Stimulated activated naive CD8-positive, alpha-beta T cell treated with anti-CD3 and anti-CD28 coated beads, Interleukin-15, Interleukin-2, amounts not matched to agents 100 U/mL and 50 U/mL, for 24 hours (primary cell): ENCODE data around the gene AOC2.

Experiments used
- ATAC-seq: fragments of 150-1000 bp; cut with Tn5 transposase; one replicate; pipeline ENCODE4 v1.10.0; 2021
- DNase-seq: peaks from one replicate; pipeline ENCODE4 v3.0.0; 2021

The AOC2 gene, protein sequence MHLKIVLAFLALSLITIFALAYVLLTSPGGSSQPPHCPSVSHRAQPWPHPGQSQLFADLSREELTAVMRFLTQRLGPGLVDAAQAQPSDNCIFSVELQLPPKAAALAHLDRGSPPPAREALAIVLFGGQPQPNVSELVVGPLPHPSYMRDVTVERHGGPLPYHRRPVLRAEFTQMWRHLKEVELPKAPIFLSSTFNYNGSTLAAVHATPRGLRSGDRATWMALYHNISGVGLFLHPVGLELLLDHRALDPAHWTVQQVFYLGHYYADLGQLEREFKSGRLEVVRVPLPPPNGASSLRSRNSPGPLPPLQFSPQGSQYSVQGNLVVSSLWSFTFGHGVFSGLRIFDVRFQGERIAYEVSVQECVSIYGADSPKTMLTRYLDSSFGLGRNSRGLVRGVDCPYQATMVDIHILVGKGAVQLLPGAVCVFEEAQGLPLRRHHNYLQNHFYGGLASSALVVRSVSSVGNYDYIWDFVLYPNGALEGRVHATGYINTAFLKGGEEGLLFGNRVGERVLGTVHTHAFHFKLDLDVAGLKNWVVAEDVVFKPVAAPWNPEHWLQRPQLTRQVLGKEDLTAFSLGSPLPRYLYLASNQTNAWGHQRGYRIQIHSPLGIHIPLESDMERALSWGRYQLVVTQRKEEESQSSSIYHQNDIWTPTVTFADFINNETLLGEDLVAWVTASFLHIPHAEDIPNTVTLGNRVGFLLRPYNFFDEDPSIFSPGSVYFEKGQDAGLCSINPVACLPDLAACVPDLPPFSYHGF

DNA sequence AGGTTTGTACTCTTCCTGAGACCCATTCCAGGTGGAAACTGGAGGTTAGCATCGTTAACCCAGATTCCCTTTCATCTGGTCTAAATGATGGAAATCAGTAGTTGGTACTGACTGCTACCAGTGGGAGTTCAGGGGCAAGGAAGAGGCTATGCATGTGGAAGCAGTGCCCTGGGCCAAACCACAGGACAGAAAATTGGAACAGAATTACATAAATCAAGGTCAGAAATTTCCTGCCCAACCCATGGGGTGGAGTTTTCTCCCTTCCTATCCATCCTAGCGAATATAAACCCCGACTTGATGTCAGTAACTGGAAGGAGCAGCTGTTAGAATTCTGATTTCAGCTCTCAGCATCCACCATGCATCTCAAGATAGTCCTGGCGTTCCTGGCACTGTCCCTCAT, at the start of gene AOC2:
Gene AOC2, plus strand, starts transcription at position 310 of the 400 bp plus-strand sequence. Its CDS starts 47 bp downstream, at position 357.
- DNase-seq, result no peak
- no peak for ATAC-seq

DNA sequence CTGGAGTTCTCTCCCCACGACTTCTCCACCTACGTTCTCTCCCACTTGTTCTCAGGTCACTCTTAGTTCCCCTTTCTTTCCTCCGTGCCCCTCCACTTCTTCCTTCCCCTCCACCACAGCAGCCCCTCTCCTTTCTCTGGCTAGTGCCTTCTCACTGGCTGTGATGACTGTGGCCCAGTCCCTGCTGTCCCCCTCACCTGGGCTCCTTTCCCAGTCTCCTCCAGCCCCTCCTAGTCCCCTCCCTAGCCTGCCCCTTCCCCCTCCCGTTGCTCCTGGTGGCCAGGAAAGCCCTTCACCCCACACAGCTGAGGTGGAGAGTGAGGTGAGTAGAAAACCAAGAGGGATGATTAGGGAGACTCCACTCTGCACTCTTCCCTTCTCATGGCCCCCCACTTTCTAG, 49.3 kb upstream of the AOC2 start:
- ATAC-seq, result no peak
- no peak for DNase-seq

DNA sequence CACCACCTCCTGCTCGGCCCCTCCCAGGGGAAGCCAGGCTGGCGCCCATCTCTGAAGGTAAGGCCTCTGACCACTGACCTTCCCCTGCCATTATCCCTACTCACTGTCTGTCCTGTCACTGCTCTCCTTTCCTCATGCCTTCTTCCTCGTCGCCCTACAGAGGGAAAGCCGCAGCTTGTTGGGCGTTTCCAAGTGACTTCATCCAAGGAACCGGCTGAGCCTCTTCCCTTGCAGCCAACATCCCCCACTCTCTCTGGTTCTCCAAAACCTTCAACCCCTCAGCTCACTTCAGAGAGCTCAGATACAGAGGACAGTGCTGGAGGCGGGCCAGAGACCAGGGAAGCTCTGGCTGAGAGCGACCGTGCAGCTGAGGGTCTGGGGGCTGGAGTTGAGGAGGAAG, 48.9 kb upstream of the AOC2 start:
- DNase-seq (no peak), ATAC-seq (no peak)

DNA sequence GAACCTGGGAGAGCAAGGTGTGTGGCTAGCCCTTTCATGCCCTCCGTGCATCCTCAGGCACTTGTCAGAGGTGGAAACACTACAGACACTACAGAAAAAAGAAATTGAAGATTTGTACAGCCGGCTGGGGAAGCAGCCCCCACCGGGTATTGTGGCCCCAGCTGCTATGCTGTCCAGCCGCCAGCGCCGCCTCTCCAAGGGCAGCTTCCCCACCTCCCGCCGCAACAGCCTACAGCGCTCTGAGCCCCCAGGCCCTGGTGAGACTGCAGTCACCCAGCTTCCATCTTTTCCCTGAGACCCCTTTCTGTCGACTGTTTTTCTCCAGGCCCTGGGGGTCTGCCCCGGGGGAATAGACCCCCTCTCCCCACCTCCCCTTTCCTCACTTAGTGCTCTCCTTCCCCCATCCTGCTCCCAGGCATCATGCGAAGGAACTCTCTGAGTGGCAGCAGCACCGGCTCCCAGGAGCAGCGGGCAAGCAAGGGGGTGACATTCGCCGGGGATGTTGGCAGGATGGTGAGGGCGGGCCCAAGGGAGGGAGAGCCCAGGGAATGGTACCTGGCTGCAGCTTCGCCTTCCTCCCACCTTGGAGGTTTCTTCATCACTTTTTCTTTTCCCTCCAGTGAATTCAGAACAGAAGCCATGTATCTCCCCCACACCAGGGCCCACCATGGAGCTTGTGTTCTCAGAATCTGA, 48.2 kb upstream of the AOC2 start:
- ATAC-seq, result no peak
- no peak for DNase-seq

DNA sequence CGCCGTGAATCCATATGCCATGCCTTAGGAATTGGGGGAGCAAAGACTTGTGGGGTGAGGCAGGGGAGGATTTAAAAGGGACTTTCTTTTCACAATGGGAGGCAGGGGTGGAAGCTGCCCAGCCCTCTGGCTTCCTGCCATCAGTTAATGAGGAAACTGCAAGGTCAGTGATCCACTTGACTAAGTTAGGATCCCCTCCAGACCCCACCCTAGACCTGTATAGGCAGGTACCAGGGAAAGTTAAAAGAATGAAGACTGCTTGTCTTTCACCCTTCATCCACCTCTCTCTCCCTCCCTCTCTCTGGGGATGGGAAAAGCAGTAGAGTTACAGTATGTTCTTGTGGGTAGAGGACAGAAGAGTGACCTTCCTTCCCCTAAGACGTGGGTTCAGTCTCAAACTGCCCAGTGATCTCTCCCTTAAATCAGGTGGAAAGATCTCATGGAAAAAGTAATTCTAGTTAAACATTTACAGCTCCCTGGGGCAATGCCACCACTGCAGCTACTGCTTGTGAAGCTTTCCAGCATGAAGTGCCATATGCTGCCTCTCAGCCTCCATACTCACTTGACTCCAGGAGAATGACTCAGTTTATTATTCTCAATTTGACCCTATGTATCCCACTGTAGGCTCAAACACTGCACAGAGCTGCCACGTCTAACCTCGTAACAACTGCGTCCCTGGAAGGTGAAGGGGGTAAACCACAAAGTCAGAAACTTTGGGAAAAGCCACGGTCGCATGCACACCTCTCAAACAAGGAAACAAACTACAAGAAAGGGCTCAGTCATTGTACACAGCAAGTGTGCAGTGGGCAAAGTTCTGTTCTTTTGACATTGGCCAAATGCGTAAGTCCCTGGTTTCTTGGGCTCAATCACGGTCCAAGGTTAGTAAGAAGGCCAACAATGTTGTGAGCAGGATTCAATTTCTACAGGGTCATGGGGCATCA, 47.0 kb upstream of the AOC2 start:
- DNase-seq (no peak), ATAC-seq (no peak)

DNA sequence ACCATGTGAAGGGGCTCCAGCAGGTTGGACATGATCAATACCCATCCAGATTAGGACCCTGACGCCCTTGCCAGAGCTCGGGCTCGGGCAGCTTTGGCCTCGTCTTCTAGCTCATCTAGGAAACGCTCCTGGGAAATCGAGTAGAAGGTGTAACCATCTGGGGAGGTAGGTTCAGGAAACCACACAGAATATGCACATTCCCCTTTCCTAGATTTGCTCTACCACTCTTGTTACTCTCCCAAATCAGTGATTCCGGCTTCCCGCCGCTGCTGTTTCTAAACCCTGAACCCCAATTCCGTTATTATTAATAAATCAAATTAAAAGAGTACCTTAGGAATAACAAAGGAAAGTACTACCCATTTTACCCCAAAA, 46.4 kb upstream of the AOC2 start:
- no peak for DNase-seq

DNA sequence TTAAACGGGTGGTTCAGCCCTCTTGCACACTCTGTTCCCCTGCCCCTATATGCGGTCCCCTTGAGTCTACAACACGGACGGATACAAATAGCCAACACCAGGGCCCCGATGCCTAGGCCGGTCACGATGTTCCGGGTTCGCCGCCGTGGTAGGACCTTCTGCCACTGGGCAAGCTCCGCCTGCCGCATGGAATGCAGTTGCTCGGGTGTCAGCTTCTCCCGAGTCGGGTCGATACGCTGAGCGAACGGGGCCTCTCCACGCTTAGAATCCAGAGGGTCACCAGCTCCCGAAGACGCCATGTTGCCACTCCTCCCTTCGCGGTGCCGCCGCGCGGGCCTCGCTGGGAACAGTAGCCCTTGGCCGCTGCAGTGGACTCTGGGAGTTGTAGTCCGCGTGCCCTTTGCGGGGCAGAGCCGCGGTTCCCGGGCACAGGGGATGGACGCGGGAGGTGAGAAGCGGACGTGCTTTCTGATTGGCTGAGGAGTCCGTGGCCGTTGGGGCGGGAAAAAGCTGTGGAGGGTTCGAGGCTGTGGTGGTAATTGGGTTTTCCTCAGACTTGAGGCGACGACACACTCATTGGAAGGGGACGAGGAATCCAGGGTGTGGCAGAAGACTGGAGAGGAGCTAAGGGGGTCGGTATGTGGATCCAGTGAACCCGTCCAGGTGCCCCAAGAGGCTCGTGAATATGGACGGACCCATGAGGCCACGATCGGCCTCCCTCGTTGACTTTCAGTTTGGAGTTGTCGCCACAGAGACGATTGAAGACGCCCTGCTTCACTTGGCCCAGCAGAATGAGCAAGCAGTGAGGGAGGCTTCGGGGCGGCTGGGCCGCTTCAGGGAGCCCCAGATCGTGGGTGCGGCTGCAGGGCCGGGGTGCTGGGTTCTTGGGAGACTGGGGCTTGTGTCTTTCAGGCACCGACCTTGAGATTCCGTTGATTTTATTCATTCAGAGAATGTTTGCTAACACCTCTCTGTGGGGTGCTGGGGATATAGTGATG, 45.7 kb upstream of the AOC2 start, which contains the start of the genes CNTD1 and COA3:
Gene CNTD1, plus strand, starts transcription at position 479 of the 998 bp plus-strand sequence. Its CDS starts 207 bp downstream, at position 686.
Gene COA3, minus strand, starts transcription at position 322 of the 998 bp plus-strand sequence. Its CDS starts 23 bp downstream, at position 299.
- ATAC-seq (peak; percentile 98), DNase-seq (peak; percentile 88)

More for the DNA sequence above, 46.4 kb upstream of the AOC2 start:
- no peak for ATAC-seq

DNA sequence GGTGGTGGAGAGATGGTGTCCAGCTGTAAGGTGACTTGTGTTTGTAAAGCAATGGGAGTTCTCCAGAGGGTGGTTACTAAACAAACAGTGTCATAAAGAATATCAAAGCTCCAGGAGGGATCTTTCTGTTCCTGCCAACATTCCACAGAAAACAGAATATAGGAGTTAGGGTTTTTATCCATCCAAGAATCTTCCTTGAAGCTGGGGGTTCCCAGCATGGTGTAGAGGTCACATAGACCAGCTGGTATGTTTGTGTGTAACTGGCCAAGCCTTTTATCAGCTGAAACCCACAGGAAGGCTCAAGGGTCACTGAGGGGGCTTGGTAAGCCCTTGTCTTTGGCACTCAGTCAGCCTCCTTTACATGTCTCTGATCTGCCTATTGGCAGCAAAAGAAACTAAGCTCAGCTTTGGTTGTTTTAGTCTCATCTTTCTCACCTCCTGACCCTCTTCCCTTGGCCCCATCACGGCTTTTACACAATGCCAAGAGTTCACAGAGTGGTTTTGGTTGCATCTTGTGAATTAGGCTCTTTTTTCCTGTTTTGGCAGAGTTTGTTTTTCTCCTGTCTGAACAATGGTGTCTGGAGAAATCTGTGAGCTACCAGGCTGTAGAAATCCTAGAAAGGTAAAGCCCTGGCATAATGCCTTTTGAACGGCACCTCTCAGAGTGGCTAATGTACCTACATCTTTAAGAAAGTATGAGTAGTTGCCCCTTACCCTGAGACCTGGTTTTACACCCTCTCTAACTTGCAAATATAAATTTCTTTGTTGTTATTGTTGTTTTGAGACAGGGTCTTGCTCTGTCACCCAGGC, 41.1 kb upstream of the AOC2 start:
- ATAC-seq, result no peak

DNA sequence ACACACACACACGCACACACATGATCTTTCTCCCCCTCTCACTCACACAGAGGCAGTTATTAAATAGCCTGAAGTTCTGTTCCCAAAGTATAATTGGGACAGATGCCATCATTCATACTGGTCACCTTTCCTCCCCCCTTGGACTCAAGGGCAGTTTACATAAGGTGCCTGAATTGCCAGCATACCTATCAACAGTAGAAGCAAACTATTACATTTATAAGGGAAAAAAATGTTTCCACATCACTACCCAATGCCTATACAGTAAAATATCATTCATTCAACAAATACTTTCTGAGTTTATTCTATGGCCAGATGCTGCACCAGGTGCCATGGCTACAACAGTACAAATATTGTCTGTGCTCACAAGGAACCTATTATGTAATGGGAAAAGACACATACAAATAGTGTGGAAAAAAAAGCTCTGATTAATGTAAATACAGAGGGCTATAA, 39.4 kb upstream of the AOC2 start:
- no peak for DNase-seq
- ATAC-seq, result no peak

More for the DNA sequence above, 41.1 kb upstream of the AOC2 start:
- DNase-seq, result no peak

DNA sequence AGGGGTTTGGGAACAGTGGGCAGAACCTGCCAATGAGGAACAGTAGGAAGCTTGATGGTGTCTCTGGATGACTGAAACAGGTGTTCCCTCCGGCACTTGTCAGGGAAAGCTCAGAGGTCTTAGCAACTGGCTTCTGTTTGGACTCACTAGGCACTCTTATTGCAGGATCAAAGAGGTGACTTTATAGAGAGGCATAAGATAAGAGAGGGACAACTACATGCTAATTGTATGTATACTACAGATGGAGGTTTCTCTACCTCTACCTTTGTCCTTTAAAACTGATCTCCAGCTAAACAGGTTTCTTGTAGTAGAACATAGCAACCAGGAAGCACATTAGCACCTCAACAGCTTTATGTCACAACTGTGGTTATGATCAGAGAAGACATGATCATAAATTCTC, 38.1 kb upstream of the AOC2 start:
- DNase-seq (no peak), ATAC-seq (no peak)

DNA sequence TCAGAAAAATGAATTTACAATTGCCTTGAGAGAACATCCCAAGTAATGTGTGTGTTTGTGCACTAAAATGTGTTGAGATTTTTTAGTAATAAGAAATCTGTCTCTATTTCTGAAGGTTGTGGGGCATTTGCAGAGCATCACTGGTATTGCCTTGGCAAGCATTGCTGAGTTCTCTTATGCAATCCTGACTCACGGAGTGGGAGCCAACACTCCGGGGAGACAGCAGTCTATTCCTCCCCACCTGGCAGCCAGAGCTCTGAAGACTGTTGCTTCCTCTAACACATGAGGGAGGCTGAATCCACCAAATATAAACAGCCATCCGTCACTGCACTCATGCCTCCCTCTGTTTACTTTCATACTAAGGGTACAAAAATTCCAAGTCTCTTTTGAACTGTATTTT, 35.1 kb upstream of the AOC2 start:
- ATAC-seq, result no peak
- no peak for DNase-seq

DNA sequence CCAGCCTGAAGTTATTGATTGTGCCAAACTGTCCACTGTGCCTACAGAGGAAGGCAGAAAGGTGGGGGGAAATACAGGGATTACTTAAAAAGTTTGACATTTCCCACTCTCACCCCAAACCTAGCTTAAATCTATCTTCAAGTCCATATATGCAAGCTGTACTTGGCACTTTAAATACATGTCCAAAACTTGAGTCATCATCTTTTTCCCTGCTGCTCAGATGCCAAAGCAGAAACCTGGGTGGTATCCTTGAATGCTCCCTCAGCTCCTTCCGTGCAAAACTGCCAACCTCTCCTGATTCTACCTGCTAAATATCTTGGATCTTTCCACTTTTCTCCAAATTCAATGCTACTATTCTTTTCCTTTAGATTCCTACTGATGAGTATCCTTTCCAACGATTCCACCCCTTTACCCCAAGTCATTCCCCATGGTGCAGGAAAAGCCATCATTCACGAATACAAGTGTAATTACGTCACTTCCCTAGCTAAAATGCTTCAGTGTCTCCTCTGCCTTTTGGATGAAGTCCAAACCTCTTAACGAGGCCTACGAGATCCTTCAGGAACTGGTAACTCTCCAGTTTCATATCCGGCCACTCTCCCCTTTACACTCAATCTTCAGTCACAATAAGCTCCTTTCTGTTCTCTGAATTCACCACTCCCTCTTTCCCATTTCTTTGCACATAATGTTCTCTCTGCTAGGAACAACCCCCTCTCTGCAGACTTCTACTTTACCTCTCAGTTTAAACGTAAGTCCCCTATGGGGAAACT, 29.6 kb upstream of the AOC2 start:
- no peak for DNase-seq
- ATAC-seq, result no peak

DNA sequence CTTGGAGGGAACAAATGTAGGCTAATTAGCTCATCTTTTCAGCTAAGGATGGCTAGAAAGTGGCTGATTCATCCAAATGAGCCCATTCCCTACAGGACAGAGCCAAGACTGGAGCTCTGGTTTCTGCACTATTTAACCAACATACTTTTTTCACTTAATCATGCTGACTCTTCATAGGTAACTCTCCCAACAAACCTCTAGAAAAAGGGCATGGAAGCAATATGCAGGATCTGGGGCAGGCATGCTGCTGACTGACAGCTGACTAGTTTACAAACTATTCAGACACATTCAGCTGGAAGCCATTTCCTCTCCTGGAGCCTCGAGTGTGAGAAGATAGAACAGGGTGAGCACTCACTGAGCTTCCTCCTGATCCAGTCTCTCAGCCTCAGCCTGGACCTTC, 26.5 kb upstream of the AOC2 start:
- no peak for DNase-seq
- ATAC-seq, result no peak

DNA sequence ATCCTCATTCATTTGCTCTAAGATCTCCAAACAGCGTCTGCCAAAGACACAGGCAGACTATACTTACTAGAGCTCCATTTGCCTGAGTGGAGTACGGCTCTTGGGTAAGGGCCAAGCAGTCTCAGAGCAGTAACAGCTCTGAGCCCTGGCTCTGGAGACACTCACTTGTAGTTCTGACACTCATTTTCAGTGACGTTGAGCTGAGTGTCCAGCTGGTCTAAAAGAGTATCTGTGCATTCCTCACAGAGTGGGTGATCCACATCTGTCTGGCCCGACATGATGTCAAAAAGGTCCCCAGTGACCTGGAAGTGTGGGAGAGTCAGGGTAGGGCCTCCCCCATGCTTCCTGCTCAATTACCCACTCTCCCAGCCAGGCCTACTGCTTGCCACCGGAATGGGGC, 26.0 kb upstream of the AOC2 start:
- no peak for DNase-seq
- no peak for ATAC-seq

DNA sequence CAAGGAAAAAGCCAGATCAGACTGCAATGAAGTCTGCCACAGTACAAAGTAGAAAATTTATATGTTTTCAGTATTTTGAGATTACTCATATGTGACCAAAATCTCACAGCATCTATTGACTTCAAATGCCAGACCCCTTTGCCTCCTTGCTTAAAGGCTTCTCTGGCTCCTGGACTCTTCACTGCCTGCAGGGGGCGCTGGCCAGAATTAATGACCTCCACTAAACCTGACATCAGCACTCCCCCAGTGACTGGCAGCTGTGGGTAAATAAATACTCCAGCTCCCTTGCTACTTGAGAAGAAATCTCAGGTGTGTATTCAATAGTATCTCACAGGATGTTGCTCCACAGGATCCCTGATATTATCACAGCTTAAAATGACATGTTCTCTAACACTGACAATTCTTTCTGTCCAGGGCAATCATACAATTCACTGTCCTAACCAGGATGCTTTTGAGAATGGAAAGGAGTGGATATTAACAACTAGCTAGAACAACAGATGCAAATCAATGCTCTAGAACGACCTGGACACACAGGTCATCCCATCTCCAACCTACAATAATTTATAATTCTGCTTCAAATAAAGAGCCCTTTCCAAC, 24.3 kb upstream of the AOC2 start:
- DNase-seq (peak; percentile 80), ATAC-seq (peak; percentile 42)

DNA sequence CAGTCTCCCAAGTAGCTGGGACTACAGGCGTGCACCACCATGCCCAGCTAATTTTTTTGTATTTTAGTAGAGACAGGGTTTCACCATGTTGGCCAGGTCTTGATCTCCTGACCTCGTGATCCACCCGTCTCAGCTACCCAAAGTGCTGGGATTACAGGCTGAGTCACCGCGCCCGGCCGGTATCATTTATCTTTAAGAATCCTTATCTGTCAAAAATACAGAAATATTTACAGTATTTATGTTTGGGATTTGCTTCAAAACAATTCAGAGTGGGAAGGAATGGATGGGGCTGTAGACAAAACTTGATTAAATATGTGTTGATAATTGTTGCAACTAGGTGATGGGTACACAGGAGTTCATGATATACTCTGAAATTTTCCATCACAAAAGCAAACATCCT, 23.2 kb upstream of the AOC2 start:
- no peak for ATAC-seq
- no peak for DNase-seq

DNA sequence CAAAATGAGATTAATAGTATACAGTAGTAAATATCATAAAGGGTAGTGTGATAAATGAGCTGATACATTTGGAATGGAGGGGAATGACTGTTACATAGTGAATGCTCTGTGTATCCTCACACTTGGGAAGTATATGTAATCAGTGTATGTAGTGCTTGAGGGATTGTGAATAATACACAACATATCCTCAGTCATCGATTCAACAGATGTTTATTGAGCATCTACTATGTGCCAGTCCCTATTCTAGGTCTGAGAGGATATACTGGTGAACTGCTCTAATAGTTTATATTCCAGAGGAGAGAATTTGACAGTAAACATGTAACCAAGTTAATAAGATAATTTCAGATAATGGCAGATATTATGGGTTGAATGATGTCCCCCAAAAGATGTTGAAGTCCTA, 16.9 kb upstream of the AOC2 start:
- no peak for ATAC-seq
- no peak for DNase-seq

DNA sequence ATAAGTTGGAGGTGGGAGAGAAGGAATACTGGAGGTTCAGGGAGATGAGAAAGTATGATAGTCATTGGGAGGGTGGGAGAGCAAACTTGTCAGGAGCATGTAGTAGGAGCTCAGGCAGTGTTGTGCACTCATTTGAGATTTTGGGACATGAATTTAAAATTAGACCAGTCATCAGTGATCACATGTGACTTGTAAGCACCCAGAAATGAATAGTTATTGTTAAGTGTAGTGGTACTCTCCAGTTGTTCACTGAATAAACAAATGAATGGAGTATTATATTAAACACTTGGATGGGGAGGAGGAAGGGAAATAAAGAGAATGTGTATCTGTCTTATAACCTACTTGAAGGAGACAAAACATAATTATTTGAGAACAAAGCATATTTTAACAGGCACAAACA, 13.4 kb upstream of the AOC2 start:
- ATAC-seq (no peak), DNase-seq (no peak)
